ENCODE measurements around the gene YAP1.

YAP1 gene

DNA sequence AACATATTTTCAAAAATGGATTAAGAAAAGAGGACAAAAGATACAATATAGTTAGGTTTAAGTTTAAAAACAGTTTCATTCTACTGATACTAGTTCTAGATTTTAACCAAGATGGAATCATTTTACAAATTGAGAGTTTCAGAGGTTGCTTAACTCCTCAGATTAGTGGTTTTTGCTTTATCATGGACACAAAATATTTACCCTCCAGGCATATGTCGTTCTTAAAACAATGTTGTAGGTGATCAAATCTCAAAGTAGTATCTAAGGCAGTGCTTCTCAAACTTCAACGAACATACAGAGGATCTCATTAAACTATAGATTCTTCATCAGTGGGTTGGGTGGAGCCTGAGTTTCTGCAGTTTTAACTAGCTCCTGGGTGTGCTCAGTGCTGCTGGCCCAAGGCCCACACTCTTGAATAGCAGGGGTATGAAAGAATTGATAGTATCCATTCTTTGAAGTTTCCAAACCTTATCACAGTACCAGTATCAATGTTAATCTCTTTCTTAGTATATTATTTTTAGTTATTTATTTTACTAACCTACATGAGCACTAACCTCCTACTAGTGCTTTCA, 48.0 kb downstream of the YAP1 start:
- Mint-ChIP-seq H3K27me3 (ENCODE audit: low read depth) (no peaks in the 10 kb centered on the region), H3K4me1 (ENCODE audit: low read depth) (no peaks in the 10 kb centered on the region), H3K4me3 (no peak overlapping the region), H3K36me3 (ENCODE audit: low read depth) (no peaks in the 10 kb centered on the region), H3K9me3 (no peaks in the 10 kb centered on the region), H3K27ac (no peak overlapping the region)
- no peak for DNase-seq (ENCODE audit: low spot score)

GRCh38 chr11:102163368-102163767, 53.1 kb downstream of the YAP1 start:
- H3K4me3 Mint-ChIP-seq: no peak overlapping the region
- no peak for DNase-seq (ENCODE audit: low spot score)
- H3K9me3 Mint-ChIP-seq: no peaks in the 10 kb centered on the region
- H3K27ac Mint-ChIP-seq: no peak overlapping the region
- H3K27me3 Mint-ChIP-seq (ENCODE audit: low read depth): no peaks in the 10 kb centered on the region
- H3K4me1 Mint-ChIP-seq (ENCODE audit: low read depth): no peaks in the 10 kb centered on the region
- H3K36me3 Mint-ChIP-seq (ENCODE audit: low read depth): no peaks in the 10 kb centered on the region

GRCh38 chr11:102166175-102167064, 56.2 kb downstream of the YAP1 start:
- no peak for DNase-seq (ENCODE audit: low spot score)
- no peaks in the 10 kb centered on the region for H3K36me3 Mint-ChIP-seq (ENCODE audit: low read depth)
- H3K9me3 Mint-ChIP-seq: no peaks in the 10 kb centered on the region
- H3K4me3 Mint-ChIP-seq: no peak overlapping the region
- H3K27ac Mint-ChIP-seq: no peak overlapping the region
- H3K4me1 Mint-ChIP-seq (ENCODE audit: low read depth): no peaks in the 10 kb centered on the region
- H3K27me3 Mint-ChIP-seq (ENCODE audit: low read depth): peaks cover 4% of the 10 kb centered on the region

DNA sequence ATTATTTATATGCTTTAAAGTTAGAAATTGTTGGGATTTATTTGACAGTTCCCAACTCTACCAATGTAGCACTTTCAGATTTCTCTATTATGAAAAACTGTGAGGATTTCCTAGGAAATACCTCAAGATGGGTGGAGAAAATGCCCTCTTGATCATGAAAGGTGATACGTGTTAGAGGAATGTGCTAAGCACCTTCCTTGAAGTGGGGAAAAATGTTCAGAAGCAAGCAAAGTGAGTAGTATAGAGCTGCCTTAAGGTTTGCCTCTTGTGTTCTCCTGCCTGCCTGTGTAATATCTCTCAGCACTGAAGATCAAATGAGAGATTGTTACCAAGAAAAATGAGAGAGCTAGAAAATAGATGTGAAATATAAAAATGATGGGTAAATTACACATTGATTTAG, 58.2 kb downstream of the YAP1 start:
- Mint-ChIP-seq H3K4me3 (no peak overlapping the region), H3K4me1 (ENCODE audit: low read depth) (no peaks in the 10 kb centered on the region), H3K9me3 (no peaks in the 10 kb centered on the region), H3K27ac (no peak overlapping the region), H3K27me3 (ENCODE audit: low read depth) (peaks cover 4% of the 10 kb centered on the region), H3K36me3 (ENCODE audit: low read depth) (no peaks in the 10 kb centered on the region)
- DNase-seq (ENCODE audit: low spot score): no peak

GRCh38 chr11:102171101-102171500, 60.9 kb downstream of the YAP1 start:
- H3K4me1 Mint-ChIP-seq (ENCODE audit: low read depth): no peaks in the 10 kb centered on the region
- H3K4me3 Mint-ChIP-seq: no peak overlapping the region
- H3K27ac Mint-ChIP-seq: no peak overlapping the region
- H3K27me3 Mint-ChIP-seq (ENCODE audit: low read depth): peaks cover 4% of the 10 kb centered on the region
- H3K36me3 Mint-ChIP-seq (ENCODE audit: low read depth): no peaks in the 10 kb centered on the region
- DNase-seq (ENCODE audit: low spot score): no peak
- no peaks in the 10 kb centered on the region for H3K9me3 Mint-ChIP-seq

DNA sequence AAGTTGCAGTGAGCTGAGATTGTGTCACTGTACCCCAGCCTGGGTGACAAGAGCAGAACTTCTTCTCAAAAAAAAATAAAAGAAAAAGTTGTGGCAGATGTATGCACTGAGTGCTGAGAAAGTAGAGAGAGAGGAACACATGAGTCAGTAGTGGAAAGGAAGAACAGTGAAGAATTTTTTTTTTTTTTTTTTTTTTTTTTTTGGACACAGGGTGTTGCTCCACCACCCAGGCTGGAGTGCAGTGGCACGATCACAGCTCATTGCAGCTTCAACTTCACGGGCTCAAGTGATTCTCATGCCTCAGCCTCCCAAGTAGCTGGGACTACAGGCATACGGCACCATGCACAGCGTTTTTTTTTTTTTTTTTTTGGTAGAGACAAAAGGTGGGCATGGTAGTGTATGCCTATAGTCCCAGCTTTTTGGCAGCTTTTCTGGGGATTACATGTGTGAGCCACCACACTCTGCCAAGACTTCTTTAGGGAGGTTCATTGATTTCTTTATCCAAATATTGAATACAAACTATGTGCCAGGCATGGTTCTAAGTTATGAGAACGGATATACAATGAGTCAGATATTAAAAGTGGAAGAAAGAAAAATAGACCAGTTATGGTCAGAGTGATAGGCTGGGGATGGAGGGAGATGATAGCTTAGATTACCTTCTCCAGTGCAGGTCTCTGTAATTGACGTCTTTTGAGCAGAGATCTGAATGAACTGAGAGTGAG, 62.0 kb downstream of the YAP1 start:
- Mint-ChIP-seq H3K4me3 (no peak overlapping the region), H3K27ac (no peak overlapping the region), H3K4me1 (ENCODE audit: low read depth) (no peaks in the 10 kb centered on the region), H3K27me3 (ENCODE audit: low read depth) (peaks cover 4% of the 10 kb centered on the region), H3K36me3 (ENCODE audit: low read depth) (no peaks in the 10 kb centered on the region), H3K9me3 (no peaks in the 10 kb centered on the region)
- DNase-seq (ENCODE audit: low spot score): no peak

GRCh38 chr11:102177126-102177525, 66.9 kb downstream of the YAP1 start:
- DNase-seq (ENCODE audit: low spot score): no peak

DNA sequence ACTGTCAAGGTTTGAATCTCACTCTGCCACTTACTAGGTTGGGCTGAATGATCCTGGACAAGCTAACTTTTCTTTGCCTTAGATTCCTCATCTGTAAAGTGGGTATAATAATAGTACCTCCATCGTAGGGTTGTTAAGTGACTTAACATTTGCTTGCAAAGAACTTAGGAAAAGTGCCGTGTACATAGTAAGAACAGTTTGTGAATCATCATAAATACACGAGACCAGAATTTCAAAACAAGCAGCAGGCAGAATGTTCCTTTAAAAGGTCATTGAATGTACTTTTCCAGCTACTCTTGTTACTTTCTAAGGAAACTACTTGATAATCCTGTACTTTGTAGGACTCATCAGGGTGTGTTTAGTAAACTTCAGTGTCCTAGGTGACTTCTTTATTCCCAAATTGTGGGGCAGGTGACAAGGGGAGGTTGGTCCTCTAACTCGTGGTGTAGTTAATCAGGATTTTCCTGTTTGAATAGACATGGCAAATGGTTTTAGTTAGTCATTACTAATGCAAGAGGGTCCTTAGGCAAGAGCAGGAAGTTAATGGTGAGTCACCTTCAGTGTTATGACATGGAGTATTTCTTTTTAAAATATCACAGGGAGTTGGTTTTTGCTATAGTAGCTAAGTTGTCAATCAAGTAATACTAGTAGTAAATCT, 67.9 kb downstream of the YAP1 start:
- no peak for DNase-seq (ENCODE audit: low spot score)

More at GRCh38 chr11:102177126-102177525, 66.9 kb downstream of the YAP1 start:
- Mint-ChIP-seq H3K4me3 (no peak overlapping the region), H3K9me3 (no peaks in the 10 kb centered on the region), H3K36me3 (ENCODE audit: low read depth) (no peaks in the 10 kb centered on the region), H3K27me3 (ENCODE audit: low read depth) (no peaks in the 10 kb centered on the region), H3K27ac (no peak overlapping the region), H3K4me1 (ENCODE audit: low read depth) (no peaks in the 10 kb centered on the region)

DNA sequence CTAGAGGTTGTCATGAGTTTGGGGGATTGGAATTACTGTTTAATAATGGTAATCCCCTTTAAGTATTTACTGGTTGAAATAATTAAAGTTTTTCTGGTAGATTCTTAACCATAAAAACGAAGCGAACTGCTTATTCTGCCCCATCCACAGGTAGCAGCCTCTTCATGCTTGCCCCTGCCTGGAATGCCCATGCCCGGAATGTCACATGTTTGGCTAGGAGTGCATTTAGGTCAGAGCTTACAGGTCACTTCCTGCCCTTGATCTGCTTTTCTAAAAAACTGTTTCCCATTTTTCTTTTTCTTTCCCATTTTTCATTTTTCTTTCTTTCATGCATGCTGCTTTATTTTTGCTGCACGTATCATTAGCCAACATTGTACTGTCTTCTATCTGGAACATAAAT, 69.1 kb downstream of the YAP1 start:
- Mint-ChIP-seq H3K27me3 (ENCODE audit: low read depth) (no peaks in the 10 kb centered on the region), H3K36me3 (ENCODE audit: low read depth) (no peaks in the 10 kb centered on the region), H3K27ac (no peak overlapping the region), H3K4me3 (no peak overlapping the region), H3K9me3 (no peaks in the 10 kb centered on the region), H3K4me1 (ENCODE audit: low read depth) (no peaks in the 10 kb centered on the region)
- DNase-seq (ENCODE audit: low spot score): no peak

More for the DNA sequence above, 67.9 kb downstream of the YAP1 start:
- Mint-ChIP-seq H3K27ac (no peak overlapping the region), H3K27me3 (ENCODE audit: low read depth) (no peaks in the 10 kb centered on the region), H3K4me3 (no peak overlapping the region), H3K9me3 (no peaks in the 10 kb centered on the region), H3K4me1 (ENCODE audit: low read depth) (no peaks in the 10 kb centered on the region), H3K36me3 (ENCODE audit: low read depth) (no peaks in the 10 kb centered on the region)

DNA sequence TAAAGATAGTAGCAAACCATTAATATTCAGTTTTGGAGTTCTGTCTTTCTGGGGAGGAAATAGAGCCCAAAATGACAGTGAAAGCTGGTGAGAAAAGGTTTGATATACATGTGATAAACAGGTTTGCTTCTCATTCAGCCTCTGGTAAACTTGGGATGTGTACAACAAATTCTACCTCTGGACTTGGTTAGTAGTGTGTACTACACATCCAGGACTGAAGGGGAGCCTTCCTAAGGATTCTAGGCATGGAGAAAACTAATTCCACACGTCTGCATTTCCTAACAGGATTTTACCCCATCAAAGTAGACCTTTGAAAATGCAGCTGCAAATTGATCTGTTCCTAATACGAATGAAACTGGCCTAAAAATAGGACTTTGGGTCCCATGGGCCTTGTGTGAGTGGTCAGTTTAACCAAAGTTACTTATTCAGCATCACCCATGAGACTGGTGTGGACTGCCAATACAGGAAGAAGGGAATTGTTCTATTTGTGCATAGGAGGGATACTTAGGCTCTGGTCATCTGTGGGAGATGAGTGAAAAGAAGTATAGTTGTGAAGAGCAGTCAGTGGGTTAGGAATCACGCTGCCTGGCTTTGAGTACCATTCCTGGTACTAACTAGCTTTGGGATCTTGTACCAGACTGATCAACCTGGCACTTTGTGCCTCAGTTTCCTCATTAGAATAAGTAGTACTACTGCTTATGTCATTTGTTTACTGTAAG, 74.2 kb downstream of the YAP1 start:
- DNase-seq (ENCODE audit: low spot score): no peak
- Mint-ChIP-seq H3K9me3 (no peaks in the 10 kb centered on the region), H3K27me3 (ENCODE audit: low read depth) (peaks cover 10% of the 10 kb centered on the region), H3K4me1 (ENCODE audit: low read depth) (no peaks in the 10 kb centered on the region), H3K36me3 (ENCODE audit: low read depth) (no peaks in the 10 kb centered on the region), H3K27ac (no peak overlapping the region), H3K4me3 (no peak overlapping the region)

- Mint-ChIP-seq H3K9me3 (no peaks in the 10 kb centered on the region), H3K27ac (no peak overlapping the region), H3K4me1 (ENCODE audit: low read depth) (no peaks in the 10 kb centered on the region), H3K36me3 (ENCODE audit: low read depth) (no peaks in the 10 kb centered on the region), H3K4me3 (no peak overlapping the region), H3K27me3 (ENCODE audit: low read depth) (peaks cover 10% of the 10 kb centered on the region)
- DNase-seq (ENCODE audit: low spot score): no peak
Measured at GRCh38 chr11:102186551-102187191, 76.4 kb downstream of the YAP1 start.

- H3K27ac Mint-ChIP-seq: no peak overlapping the region
- DNase-seq (ENCODE audit: low spot score): no peak
- no peaks in the 10 kb centered on the region for H3K4me1 Mint-ChIP-seq (ENCODE audit: low read depth)
- H3K9me3 Mint-ChIP-seq: no peaks in the 10 kb centered on the region
- H3K27me3 Mint-ChIP-seq (ENCODE audit: low read depth): peaks cover 10% of the 10 kb centered on the region
- no peak overlapping the region for H3K4me3 Mint-ChIP-seq
- H3K36me3 Mint-ChIP-seq (ENCODE audit: low read depth): no peaks in the 10 kb centered on the region
Measured at GRCh38 chr11:102187416-102188151, 77.3 kb downstream of the YAP1 start.
